Activated naive CD8-positive, alpha-beta T cell treated with anti-CD3 and anti-CD28 coated beads, Interleukin-2, amount 10 ng/mL, durations not matched to agents 7 days and 5 days (primary cell): Measurements from ENCODE around the gene TADA1. TPM values are rescaled to one million over a fixed set of nuclear protein-coding genes. Genes with fewer than 3 reads are reported as not detected.
A peak's percentile ranks its signal among the peaks of the same experiment; 100 is the strongest.
"Not testable (repeated sequence)": the region's sequence is repeated elsewhere in the genome, so short reads cannot be mapped to it uniquely, and the experiment has no call there.

Experiments used
- ATAC-seq: fragments of 150-1000 bp; cut with Tn5 transposase; one replicate; pipeline ENCODE4 v1.10.0; 2021; ENCODE audit warnings: low read depth, moderate library complexity
- POLR2A ChIA-PET: fragments of 350-600 bp; sonication (Branson Sonifier 250); formaldehyde crosslinking; loops from one replicate; lab custom pipeline; 2021; ENCODE audit warnings: antibody characterized with exemption; lab: Charles Lee
- DNase-seq: peaks from one replicate; pipeline ENCODE4 v3.0.0; 2021
- H3K27ac Mint-ChIP-seq: one replicate; pipeline ENCODE4 v1.8.0; 2022; ENCODE audit warnings: mild to moderate bottlenecking, mixed read lengths
- H3K27me3 Mint-ChIP-seq: one replicate; pipeline ENCODE4 v1.8.0; 2022; ENCODE audit warnings: mild to moderate bottlenecking, moderate library complexity, mixed read lengths
- H3K36me3 Mint-ChIP-seq: one replicate; pipeline ENCODE4 v1.8.0; 2021; ENCODE audit warnings: mild to moderate bottlenecking, mixed read lengths
- H3K4me1 Mint-ChIP-seq: one replicate; pipeline ENCODE4 v1.8.0; 2021; ENCODE audit warnings: mixed read lengths
- H3K4me3 Mint-ChIP-seq: one replicate; pipeline ENCODE4 v1.8.0; 2022; ENCODE audit warnings: mild to moderate bottlenecking, moderate library complexity, mixed read lengths
- H3K9me3 Mint-ChIP-seq: one replicate; pipeline ENCODE4 v1.8.0; 2021; ENCODE audit warnings: mixed read lengths
- total RNA-seq, 2 experiments: library from RNA; stranded (reverse); gene quantifications; one replicate each; pipeline ENCODE4 v1.2.3, GENCODE V29; 2021

Gene TADA1
- total RNA-seq, 2 experiments from 2014 or later: 14.4 to 15.3 TPM

- DNase-seq (no peak), ATAC-seq (no peak)
- Mint-ChIP-seq H3K9me3 (no peaks in the 10 kb centered on the region), H3K4me3 (no peak overlapping the region), H3K36me3 (peaks cover 43% of the 10 kb centered on the region), H3K27ac (no peak overlapping the region), H3K27me3 (no peaks in the 10 kb centered on the region), H3K4me1 (peaks cover 5% of the 10 kb centered on the region)
- POLR2A ChIA-PET: no interaction called here
Measured at GRCh38 chr1:166852918-166853317, 23.1 kb downstream of the TADA1 start.

- H3K36me3 Mint-ChIP-seq: peaks cover 43% of the 10 kb centered on the region
- H3K9me3 Mint-ChIP-seq: no peaks in the 10 kb centered on the region
- H3K4me3 Mint-ChIP-seq: no peak overlapping the region
- H3K4me1 Mint-ChIP-seq: peaks cover 17% of the 10 kb centered on the region
- no peak overlapping the region for H3K27ac Mint-ChIP-seq
- H3K27me3 Mint-ChIP-seq: no peaks in the 10 kb centered on the region
- ATAC-seq (no peak), DNase-seq (no peak)
- POLR2A ChIA-PET: interaction anchor here (2.6 kb wide), 1 partner anchor 10 kb away, joined by 9 read pairs; the partner anchor contains the start of gene POGK
Measured at GRCh38 chr1:166849135-166849534, 26.9 kb downstream of the TADA1 start.

DNA sequence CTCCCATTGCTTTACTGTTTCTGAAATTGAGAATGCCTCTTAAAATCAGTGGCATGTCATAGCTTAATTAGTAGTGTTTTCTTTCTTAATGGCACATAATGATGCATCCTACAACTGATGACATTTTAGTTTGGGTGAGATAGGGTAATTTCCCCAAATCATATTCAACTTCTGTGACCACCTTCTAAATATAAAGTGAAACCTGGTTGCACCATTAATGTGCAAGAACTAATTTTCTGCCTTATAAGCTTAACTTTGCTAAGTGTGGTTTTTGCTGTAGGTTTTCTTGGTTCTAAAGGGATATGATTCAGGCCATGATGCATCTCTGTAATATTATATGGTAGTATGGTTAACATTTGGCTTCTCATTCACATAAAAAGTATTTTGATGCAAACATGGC lies 27.9 kb downstream of the TADA1 start:
- POLR2A ChIA-PET: interaction anchor here (2.6 kb wide), 1 partner anchor 9 kb away, joined by 9 read pairs; the partner anchor contains the start of gene POGK
- Mint-ChIP-seq H3K4me3 (no peak overlapping the region), H3K27me3 (no peaks in the 10 kb centered on the region), H3K9me3 (no peaks in the 10 kb centered on the region), H3K36me3 (peaks cover 40% of the 10 kb centered on the region), H3K27ac (no peak overlapping the region), H3K4me1 (peaks cover 23% of the 10 kb centered on the region)
- DNase-seq: no peak
- no peak for ATAC-seq

DNA sequence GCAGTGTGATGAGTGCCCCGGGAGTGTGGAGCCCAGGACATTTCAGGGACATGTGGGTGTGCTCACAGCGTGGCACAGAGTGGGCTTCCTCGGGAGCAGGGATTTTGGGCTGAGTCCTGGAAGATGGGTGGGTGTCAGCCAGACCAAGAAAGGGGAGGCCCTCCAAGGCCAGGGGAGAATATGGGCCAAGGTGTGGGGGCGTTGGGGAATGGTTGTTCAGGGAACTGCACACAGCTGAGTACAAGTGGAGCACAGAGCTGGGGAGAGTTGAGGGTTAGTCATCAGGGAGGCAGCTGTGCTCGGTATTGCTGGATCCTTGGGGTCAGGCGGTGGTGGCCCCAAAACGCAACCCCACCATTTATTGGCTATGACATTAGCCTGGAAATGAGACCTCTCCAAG lies 31.3 kb downstream of the TADA1 start:
- POLR2A ChIA-PET: no interaction called here

DNA sequence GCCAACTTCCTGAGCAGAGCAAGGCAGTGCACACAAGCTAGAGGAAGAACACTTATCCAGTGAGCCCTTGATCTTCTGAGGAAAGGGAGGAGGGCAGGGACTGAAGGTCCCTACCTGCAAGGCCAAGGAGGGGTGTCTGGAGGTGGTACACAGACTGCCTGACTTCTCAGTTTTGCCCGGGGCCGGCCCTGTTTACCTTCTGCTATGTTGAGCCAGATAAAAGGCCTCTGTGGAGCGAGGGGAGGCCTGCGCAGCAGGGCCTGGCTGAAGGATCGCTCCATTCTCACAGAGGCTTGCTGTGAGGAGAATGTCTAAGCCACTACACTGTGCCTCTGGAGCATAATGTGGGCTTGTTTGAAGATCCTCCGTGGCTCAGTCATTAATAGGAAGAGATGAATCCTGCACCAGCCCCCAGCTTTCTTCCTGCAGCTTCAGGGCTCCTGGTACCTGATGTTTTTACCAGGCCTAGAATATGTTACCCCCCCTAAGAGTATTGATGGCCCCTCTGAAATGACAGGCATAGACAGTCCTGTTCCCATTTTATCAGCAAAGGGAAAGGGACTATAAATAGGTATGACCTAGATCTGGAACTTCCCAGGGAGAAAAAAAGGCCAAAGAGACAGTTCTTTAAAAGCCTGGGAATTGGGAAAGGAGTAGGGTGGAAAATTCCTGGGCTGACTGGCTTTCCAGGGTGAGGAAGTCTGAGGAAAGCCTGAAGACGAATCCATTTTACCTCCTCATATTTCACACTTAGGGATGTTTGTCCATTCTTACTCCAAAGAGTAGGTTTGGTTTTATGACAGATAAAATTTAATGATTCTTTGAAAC lies 32.1 kb downstream of the TADA1 start:
- no peak for ATAC-seq
- H3K4me3 Mint-ChIP-seq: no peak overlapping the region
- peaks cover 36% of the 10 kb centered on the region for H3K4me1 Mint-ChIP-seq
- H3K27ac Mint-ChIP-seq: no peak overlapping the region
- no peak for DNase-seq
- peaks cover 29% of the 10 kb centered on the region for H3K36me3 Mint-ChIP-seq
- H3K9me3 Mint-ChIP-seq: no peaks in the 10 kb centered on the region
- POLR2A ChIA-PET: no interaction called here
- H3K27me3 Mint-ChIP-seq: no peaks in the 10 kb centered on the region

More for the DNA sequence above, 31.3 kb downstream of the TADA1 start:
- no peak for DNase-seq
- Mint-ChIP-seq H3K27me3 (no peaks in the 10 kb centered on the region), H3K4me1 (peaks cover 35% of the 10 kb centered on the region), H3K27ac (peak overlapping the region; percentile 13), H3K9me3 (no peaks in the 10 kb centered on the region), H3K4me3 (no peak overlapping the region), H3K36me3 (peaks cover 31% of the 10 kb centered on the region)
- ATAC-seq: no peak

GRCh38 chr1:166843322-166843721 lies 32.7 kb downstream of the TADA1 start:
- Mint-ChIP-seq H3K36me3 (peaks cover 27% of the 10 kb centered on the region), H3K27ac (no peak overlapping the region), H3K4me3 (no peak overlapping the region), H3K4me1 (peaks cover 42% of the 10 kb centered on the region), H3K9me3 (no peaks in the 10 kb centered on the region), H3K27me3 (no peaks in the 10 kb centered on the region)
- POLR2A ChIA-PET: no interaction called here
- DNase-seq (no peak), ATAC-seq (no peak)

- Mint-ChIP-seq H3K4me3 (peak overlapping the region; percentile 86), H3K4me1 (peaks cover 44% of the 10 kb centered on the region), H3K27me3 (no peaks in the 10 kb centered on the region), H3K36me3 (peaks cover 18% of the 10 kb centered on the region), H3K27ac (peak overlapping the region; percentile 70), H3K9me3 (no peaks in the 10 kb centered on the region)
- DNase-seq (no peak), ATAC-seq (no peak)
- POLR2A ChIA-PET: interaction anchor here (1.3 to 1.9 kb wide), 3 partner anchors 24 to 65 kb away, joined by 3 to 21 read pairs (median 5); partner anchors contain the start of gene TADA1
Measured at GRCh38 chr1:166840309-166841274, 35.5 kb downstream of the TADA1 start.

GRCh38 chr1:166839600-166840308 lies 36.3 kb downstream of the TADA1 start:
- Mint-ChIP-seq H3K36me3 (peaks cover 17% of the 10 kb centered on the region), H3K27me3 (peaks cover 2% of the 10 kb centered on the region), H3K4me3 (peak overlapping the region; percentile 86), H3K4me1 (peaks cover 41% of the 10 kb centered on the region), H3K9me3 (no peaks in the 10 kb centered on the region), H3K27ac (peak overlapping the region; percentile 70)
- DNase-seq (peak; percentile 67), ATAC-seq (peak; percentile 35)
- POLR2A ChIA-PET: interaction anchor here (0.6 to 1.9 kb wide), 8 partner anchors 8 to 381 kb away, joined by 3 to 21 read pairs (median 4); partner anchors contain the start of genes POU2F1 and TADA1

- Mint-ChIP-seq H3K9me3 (no peaks in the 10 kb centered on the region), H3K4me1 (peaks cover 35% of the 10 kb centered on the region), H3K27me3 (peaks cover 5% of the 10 kb centered on the region), H3K36me3 (peaks cover 11% of the 10 kb centered on the region), H3K27ac (peak within 1 kb of the TSS; percentile 88), H3K4me3 (peak within 1 kb of the TSS; percentile 88)
- ATAC-seq (peak; percentile 98), DNase-seq (peak; percentile 86)
- POLR2A ChIA-PET: interaction anchor here (0.6 to 1.9 kb wide), 9 partner anchors 9 to 382 kb away, joined by 3 to 21 read pairs (median 5); partner anchors contain the start of genes POU2F1 and TADA1
Measured at GRCh38 chr1:166838766-166839599, 37.1 kb downstream of the TADA1 start, which contains the start of gene POGK. Gene POGK, plus strand, starts transcription at chr1:166839475. Its CDS starts 1,482 bp downstream, at chr1:166840957.

- H3K9me3 Mint-ChIP-seq: peaks cover 3% of the 10 kb centered on the region
- H3K4me3 Mint-ChIP-seq: no peak overlapping the region
- POLR2A ChIA-PET: no interaction called here
- H3K4me1 Mint-ChIP-seq: peaks cover 28% of the 10 kb centered on the region
- H3K27ac Mint-ChIP-seq: no peak overlapping the region
- ATAC-seq (no peak), DNase-seq (no peak)
- H3K27me3 Mint-ChIP-seq: peaks cover 5% of the 10 kb centered on the region
- H3K36me3 Mint-ChIP-seq: peaks cover 6% of the 10 kb centered on the region
Measured at GRCh38 chr1:166836733-166837132, 39.3 kb downstream of the TADA1 start.

DNA sequence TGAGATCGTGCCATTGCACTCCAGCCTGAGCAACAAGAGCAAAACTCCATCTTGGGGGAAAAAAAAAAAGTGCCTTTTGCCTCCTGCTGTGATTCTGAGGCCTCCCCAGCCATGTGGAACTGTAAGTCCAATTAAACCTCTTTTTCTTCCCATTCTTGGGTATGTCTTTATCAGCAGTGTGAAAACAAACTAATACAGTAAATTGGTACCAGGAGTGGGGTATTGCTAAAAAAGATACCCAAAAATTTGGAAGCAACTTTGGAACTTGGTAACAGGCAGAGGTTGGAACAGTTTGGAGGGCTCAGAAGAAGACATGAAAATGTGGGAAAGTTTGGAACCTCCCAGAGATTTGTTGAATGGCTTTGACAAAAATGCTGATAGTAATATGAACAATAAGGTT lies 46.3 kb downstream of the TADA1 start:
- peaks cover 16% of the 10 kb centered on the region for H3K9me3 Mint-ChIP-seq
- H3K27ac Mint-ChIP-seq, H3K27me3 Mint-ChIP-seq: not testable (repeated sequence)

GRCh38 chr1:166827426-166827825 lies 48.6 kb downstream of the TADA1 start:
- H3K27ac Mint-ChIP-seq: no peak overlapping the region
- H3K9me3 Mint-ChIP-seq: peaks cover 16% of the 10 kb centered on the region
- DNase-seq: no peak
- no peak overlapping the region for H3K4me3 Mint-ChIP-seq
- ATAC-seq: no peak
- POLR2A ChIA-PET: no interaction called here
- no peaks in the 10 kb centered on the region for H3K36me3 Mint-ChIP-seq
- no peaks in the 10 kb centered on the region for H3K27me3 Mint-ChIP-seq
- H3K4me1 Mint-ChIP-seq: no peaks in the 10 kb centered on the region

More for the DNA sequence above, 46.3 kb downstream of the TADA1 start:
- H3K4me1 Mint-ChIP-seq, H3K36me3 Mint-ChIP-seq, POLR2A ChIA-PET, ATAC-seq, DNase-seq, H3K4me3 Mint-ChIP-seq: not testable (repeated sequence)
